GM21717 (cell line): ENCODE results near the gene OR10K1.

Experiments
- ATAC-seq: cut with Tn5 transposase; IDR thresholded peaks from one replicate; pipeline ENCODE4 v1.9.1; 2021; ENCODE audit warnings: mild to moderate bottlenecking, moderate library complexity; ENCODE audit not compliant: unreplicated experiment

Gene OR10K1

DNA sequence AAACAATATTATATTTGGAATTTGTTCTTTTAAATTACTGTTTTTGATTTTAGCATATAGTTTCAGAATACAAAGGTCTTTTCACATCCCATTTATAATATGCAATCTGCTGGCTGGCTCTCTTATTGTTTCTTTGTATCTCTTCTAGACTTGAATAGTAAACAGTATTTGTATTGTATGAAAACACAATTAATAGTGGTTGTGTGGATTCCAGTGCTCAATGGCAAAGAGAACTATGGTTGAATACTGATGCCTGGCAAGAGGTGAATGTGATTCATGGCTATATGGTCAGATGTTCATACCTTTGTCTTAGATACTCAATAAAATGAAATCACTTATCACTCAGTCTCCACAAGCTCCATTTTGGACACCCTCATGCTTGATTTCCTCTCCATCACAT is 55.3 kb downstream of the OR10K1 start:
- ATAC-seq = no peak
